HUDEP-2 (cell line): Measurements from ENCODE around the gene GALNT13.

Experiments
- DNase-seq, 76 experiments: peaks; one replicate each; lab custom pipeline; 2025; ENCODE audit not compliant: unreplicated experiment in 76 of 76; lab: John Stamatoyannopoulos, UW

The GALNT13 gene

GRCh38 chr2:154097833-154098398 is 226.2 kb downstream of the GALNT13 start:
- DNase-seq, result no peak

GRCh38 chr2:154120706-154121105 is 249.0 kb downstream of the GALNT13 start:
- DNase-seq, result no peak

- DNase-seq, result no peak
Measured at GRCh38 chr2:154125891-154126290, 254.2 kb downstream of the GALNT13 start.

GRCh38 chr2:154130821-154131220 is 259.1 kb downstream of the GALNT13 start:
- no peak for DNase-seq

- DNase-seq, result no peak
Measured at GRCh38 chr2:154132827-154133226, 261.1 kb downstream of the GALNT13 start.

GRCh38 chr2:154133823-154134222 is 262.1 kb downstream of the GALNT13 start:
- no peak for DNase-seq

- DNase-seq, result no peak
Measured at GRCh38 chr2:154140249-154141025, 268.7 kb downstream of the GALNT13 start.

- DNase-seq, result no peak
Measured at GRCh38 chr2:154142480-154142879, 270.8 kb downstream of the GALNT13 start.

GRCh38 chr2:154143105-154143504 is 271.4 kb downstream of the GALNT13 start:
- DNase-seq, result no peak

- no peak for DNase-seq
Measured at GRCh38 chr2:154158101-154158500, 286.4 kb downstream of the GALNT13 start.

GRCh38 chr2:154161286-154161685 is 289.6 kb downstream of the GALNT13 start:
- no peak for DNase-seq

- no peak for DNase-seq
Measured at GRCh38 chr2:154170400-154170799, 298.7 kb downstream of the GALNT13 start.

GRCh38 chr2:154173164-154173563 is 301.4 kb downstream of the GALNT13 start:
- DNase-seq, result no peak

- DNase-seq, result no peak
Measured at GRCh38 chr2:154173919-154174318, 302.2 kb downstream of the GALNT13 start.

GRCh38 chr2:154182008-154182407 is 310.3 kb downstream of the GALNT13 start:
- no peak for DNase-seq

- no peak for DNase-seq
Measured at GRCh38 chr2:154187948-154188347, 316.2 kb downstream of the GALNT13 start.

GRCh38 chr2:154189953-154190352 is 318.2 kb downstream of the GALNT13 start:
- DNase-seq, result no peak

- DNase-seq, result no peak
Measured at GRCh38 chr2:154193246-154193645, 321.5 kb downstream of the GALNT13 start.

GRCh38 chr2:154194909-154195643 is 323.4 kb downstream of the GALNT13 start:
- DNase-seq, result no peak

GRCh38 chr2:154195644-154196195 is 324.0 kb downstream of the GALNT13 start:
- DNase-seq, result no peak

GRCh38 chr2:154198866-154199265 is 327.1 kb downstream of the GALNT13 start:
- DNase-seq, result no peak
